Esophagus muscularis mucosa (tissue), 4 donors: Measurements from ENCODE around the gene STK36. TPM values are rescaled to one million over a fixed set of nuclear protein-coding genes. Genes with fewer than 3 reads are reported as not detected.

ENCODE experiments used
- DNase-seq: peaks from one replicate; pipeline ENCODE4 v3.0.0-alpha.2; 2017; ENCODE audit errors: extremely low spot score
- H3K27ac ChIP-seq, 4 donors: fragments of 200-600 bp; sonication (generic); replicated peaks in 1 of 4; 1 replicate in 3 of 4; 2 replicates in 1 of 4; pipeline ENCODE4 v1.5.1; 2016 to 2019; ENCODE audit warnings: mild to moderate bottlenecking in 1 of 4
- H3K27me3 ChIP-seq, 4 donors: fragments of 200-600 bp; sonication (generic); one replicate each; pipeline versions ENCODE4 v1.5.1 to v1.6.0; 2016 to 2019
- H3K36me3 ChIP-seq, 4 donors: fragments of 200-600 bp; sonication (generic); one replicate each; pipeline ENCODE4 v1.5.1; 2016 to 2019
- H3K4me1 ChIP-seq, 4 donors: fragments of 200-600 bp; sonication (generic); one replicate each; pipeline ENCODE4 v1.5.1; 2016 to 2019
- H3K4me3 ChIP-seq, 4 donors: fragments of 200-600 bp; sonication (generic); 1 replicate in 2 of 4; 2 replicates in 2 of 4; pipeline ENCODE4 v1.5.1; 2016 to 2019; ENCODE audit warnings: mild to moderate bottlenecking in 4 of 4, moderate library complexity in 1 of 4
- H3K9me3 ChIP-seq, 4 donors: fragments of 200-600 bp; sonication (generic); 1 replicate in 3 of 4; 2 replicates in 1 of 4; pipeline ENCODE4 v1.5.1; 2016 to 2019
- EP300 ChIP-seq: sonication (generic); formaldehyde crosslinking; IDR thresholded peaks from one replicate; pipeline ENCODE4 v1.6.1; 2017; ENCODE audit warnings: antibody characterized with exemption
- POLR2A ChIP-seq: fragments of 450-650 bp; IDR thresholded peaks from one replicate; pipeline ENCODE4 v1.6.1; 2017; ENCODE audit warnings: antibody characterized with exemption, moderate library complexity, mild to moderate bottlenecking, low read depth
- POLR2AphosphoS5 ChIP-seq, 2 donors: sonication (generic); formaldehyde crosslinking; IDR thresholded peaks; one replicate each; pipeline ENCODE4 v1.6.1; 2017; ENCODE audit warnings: antibody characterized with exemption in 2 of 2
- WGBS: methylation state at CpG from one replicate; pipeline ENCODE4 v1.1.5; 2018; 5-methylcytosine and 5-hydroxymethylcytosine counted together
- intact Hi-C: fragments of 100-400 bp; cut with DNase I; formaldehyde crosslinking; loops from one replicate; pipeline ENCODE4 v1.15.1; 2023
- total RNA-seq, 4 donors: library from RNA; depleted of rRNA; stranded (reverse); fragments of >200 nt; gene quantifications; one replicate each; pipeline versions ENCODE4 v1.1.0 to v1.2.1, GENCODE V29; 2016
- TF ChIP-seq, protein P1 (sequence below), 3 experiments: fragments of 200-600 bp in 2 of 3; fragments of 450-650 bp in 1 of 3; sonication (generic) in 2 of 3; IDR thresholded peaks; one replicate each; pipeline ENCODE4 v1.5.1; 2017 to 2019; ENCODE audit warnings: antibody characterized with exemption in 3 of 3, mild to moderate bottlenecking in 2 of 3, moderate library complexity in 1 of 3

Gene STK36
- total RNA-seq, 4 donors from 2014 or later, result 12.1 to 19.1 (median 14.8) TPM

- DNase-seq, result no peak
- H3K36me3 ChIP-seq, result peaks cover 44 to 65% (median 50%) of the 10 kb centered on the region in 4 donors
- H3K27me3 ChIP-seq, result no peaks in the 10 kb centered on the region
- no peaks in the 10 kb centered on the region for H3K9me3 ChIP-seq
- no peak for TF ChIP-seq POLR2A
- TF ChIP-seq, protein P1, sequence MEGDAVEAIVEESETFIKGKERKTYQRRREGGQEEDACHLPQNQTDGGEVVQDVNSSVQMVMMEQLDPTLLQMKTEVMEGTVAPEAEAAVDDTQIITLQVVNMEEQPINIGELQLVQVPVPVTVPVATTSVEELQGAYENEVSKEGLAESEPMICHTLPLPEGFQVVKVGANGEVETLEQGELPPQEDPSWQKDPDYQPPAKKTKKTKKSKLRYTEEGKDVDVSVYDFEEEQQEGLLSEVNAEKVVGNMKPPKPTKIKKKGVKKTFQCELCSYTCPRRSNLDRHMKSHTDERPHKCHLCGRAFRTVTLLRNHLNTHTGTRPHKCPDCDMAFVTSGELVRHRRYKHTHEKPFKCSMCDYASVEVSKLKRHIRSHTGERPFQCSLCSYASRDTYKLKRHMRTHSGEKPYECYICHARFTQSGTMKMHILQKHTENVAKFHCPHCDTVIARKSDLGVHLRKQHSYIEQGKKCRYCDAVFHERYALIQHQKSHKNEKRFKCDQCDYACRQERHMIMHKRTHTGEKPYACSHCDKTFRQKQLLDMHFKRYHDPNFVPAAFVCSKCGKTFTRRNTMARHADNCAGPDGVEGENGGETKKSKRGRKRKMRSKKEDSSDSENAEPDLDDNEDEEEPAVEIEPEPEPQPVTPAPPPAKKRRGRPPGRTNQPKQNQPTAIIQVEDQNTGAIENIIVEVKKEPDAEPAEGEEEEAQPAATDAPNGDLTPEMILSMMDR (IDR thresholded peaks at IDR 0.05), result no peak
- no peak for TF ChIP-seq POLR2AphosphoS5 (IDR thresholded peaks at IDR 0.05)
- no peak for TF ChIP-seq EP300
- peaks cover 22 to 43% (median 28%) of the 10 kb centered on the region in 4 donors for H3K4me1 ChIP-seq
- intact Hi-C loops, result loop anchor here (5.0 kb wide), 1 partner anchor 253 kb away; no protein-coding TSS in a partner anchor
- 20% methylated on average over 8 of the region's 8 CpGs for WGBS
- H3K4me3 ChIP-seq, result peak overlapping the region; percentile 81 to 97 (median 88)
- peak overlapping the region; percentile 76 to 83 (median 78) for H3K27ac ChIP-seq
These were observed 11.9 kb upstream of the STK36 start for GRCh38 chr2:218659988-218660358.

DNA sequence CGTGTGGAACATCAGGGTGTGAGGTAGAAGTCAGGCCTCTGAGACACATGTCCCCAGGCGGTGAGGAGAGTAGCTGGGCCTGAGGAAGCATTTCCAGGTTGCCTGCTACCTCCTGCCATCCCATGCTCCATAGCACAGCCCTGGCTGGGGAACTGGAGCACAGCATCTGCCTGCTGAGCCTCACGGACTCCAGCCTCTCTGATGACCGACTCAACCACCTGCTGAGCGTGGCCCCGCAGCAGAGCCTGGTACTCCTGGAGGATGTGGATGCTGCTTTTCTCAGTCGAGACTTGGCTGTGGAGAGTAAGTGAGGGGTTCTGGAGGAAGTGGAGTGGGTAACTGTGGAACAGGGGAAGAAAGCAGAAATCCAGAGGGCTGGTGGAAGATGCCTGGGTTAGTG, 9.5 kb upstream of the STK36 start:
- no peak for DNase-seq
- 84% methylated on average over 6 of the region's 7 CpGs for WGBS
- H3K27ac ChIP-seq, result no peak overlapping the region
- H3K27me3 ChIP-seq, result no peaks in the 10 kb centered on the region
- intact Hi-C loops, result loop anchor here (5.0 kb wide), 1 partner anchor 255 kb away; no protein-coding TSS in a partner anchor
- H3K4me1 ChIP-seq, result peaks cover 21 to 32% (median 23%) of the 10 kb centered on the region in 4 donors
- H3K36me3 ChIP-seq, result peaks cover 55 to 66% (median 62%) of the 10 kb centered on the region in 4 donors
- TF ChIP-seq, protein P1 (IDR thresholded peaks at IDR 0.05), result no peak
- TF ChIP-seq POLR2AphosphoS5 (IDR thresholded peaks at IDR 0.05), result no peak
- TF ChIP-seq EP300, result no peak
- no peak for TF ChIP-seq POLR2A
- H3K4me3 ChIP-seq, result no peak overlapping the region
- H3K9me3 ChIP-seq, result no peaks in the 10 kb centered on the region

DNA sequence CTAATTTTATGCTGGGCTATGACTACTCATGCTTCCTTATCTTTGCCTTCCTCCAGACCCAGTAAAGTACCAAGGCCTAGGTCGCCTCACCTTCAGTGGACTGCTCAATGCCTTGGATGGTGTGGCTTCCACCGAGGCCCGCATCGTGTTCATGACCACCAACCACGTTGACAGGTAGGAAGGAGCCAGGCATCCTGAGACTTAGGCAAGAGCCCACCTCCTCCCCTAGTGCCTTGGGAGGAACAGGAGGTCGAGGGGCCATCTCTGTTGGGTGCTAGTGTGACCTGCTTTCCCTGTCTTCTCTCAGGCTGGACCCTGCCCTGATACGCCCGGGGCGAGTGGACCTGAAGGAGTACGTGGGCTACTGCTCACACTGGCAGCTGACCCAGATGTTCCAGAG, 9.1 kb upstream of the STK36 start:
- intact Hi-C loops, result loop anchor here (5.0 kb wide), 1 partner anchor 256 kb away; no protein-coding TSS in a partner anchor
- WGBS, result 83% methylated on average over 9 of the region's 10 CpGs
- peaks cover 60 to 66% (median 65%) of the 10 kb centered on the region in 4 donors for H3K36me3 ChIP-seq
- H3K27me3 ChIP-seq, result no peaks in the 10 kb centered on the region
- no peak overlapping the region for H3K27ac ChIP-seq
- H3K4me1 ChIP-seq, result peaks cover 16 to 28% (median 23%) of the 10 kb centered on the region in 4 donors
- H3K9me3 ChIP-seq, result no peaks in the 10 kb centered on the region
- no peak overlapping the region for H3K4me3 ChIP-seq
- no peak for DNase-seq
- no peak for TF ChIP-seq POLR2AphosphoS5 (IDR thresholded peaks at IDR 0.05)
- TF ChIP-seq, protein P1 (IDR thresholded peaks at IDR 0.05), result no peak
- no peak for TF ChIP-seq POLR2A
- TF ChIP-seq EP300, result no peak

DNA sequence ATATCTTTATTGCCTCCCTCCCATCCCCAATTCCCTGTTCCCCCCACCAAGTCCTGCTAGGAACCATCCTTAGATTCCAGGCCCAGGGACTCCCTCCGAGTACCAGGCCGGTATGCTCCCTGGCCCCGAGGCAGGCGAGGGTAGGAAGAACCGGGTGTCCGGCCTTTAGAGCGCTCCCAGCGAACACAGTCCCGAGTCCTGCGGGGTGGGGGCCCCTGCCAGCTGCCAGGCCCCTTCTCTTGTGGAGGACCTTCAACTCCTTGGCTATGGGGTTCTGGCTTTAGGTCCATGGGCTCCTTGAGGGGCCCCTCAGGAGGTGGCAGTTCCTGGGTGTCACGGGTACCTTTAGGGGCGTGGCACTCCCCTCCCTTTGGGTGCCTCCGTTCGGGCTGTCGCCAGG, 8.0 kb upstream of the STK36 start:
- TF ChIP-seq EP300, result no peak
- TF ChIP-seq, protein P1 (IDR thresholded peaks at IDR 0.05), result no peak
- TF ChIP-seq POLR2A, result no peak
- TF ChIP-seq POLR2AphosphoS5 (IDR thresholded peaks at IDR 0.05), result no peak
- 88% methylated on average over 4 of the region's 15 CpGs for WGBS
- Histone ChIP-seq H3K27ac (no peak overlapping the region), H3K4me3 (no peak overlapping the region), H3K9me3 (no peaks in the 10 kb centered on the region), H3K36me3 (peaks cover 64 to 75% (median 73%) of the 10 kb centered on the region in 4 donors), H3K27me3 (no peaks in the 10 kb centered on the region), H3K4me1 (peaks cover 5 to 17% (median 12%) of the 10 kb centered on the region in 4 donors)
- DNase-seq, result no peak
- intact Hi-C loops, result loop anchor here (5.0 kb wide), 1 partner anchor 257 kb away; no protein-coding TSS in a partner anchor
